GM12891 (cell line): ENCODE results near the gene PHF20.

Experiments used
- PAX5 ChIP-seq: IDR thresholded peaks from 2 replicates; pipeline ENCODE4 v1.6.1; 2011; ENCODE audit warnings: low read length, moderate library complexity, mild to moderate bottlenecking; ENCODE audit not compliant: insufficient read depth, severe bottlenecking
- POLR2A ChIP-seq: IDR thresholded peaks from 2 replicates; pipeline ENCODE4 v1.6.1; 2011; ENCODE audit warnings: low read depth, low read length, control low read depth
- POLR2AphosphoS5 ChIP-seq: IDR thresholded peaks from 2 replicates; pipeline ENCODE4 v1.6.1; 2011; ENCODE audit warnings: low read depth, low read length, control low read depth
- POU2F2 ChIP-seq: IDR thresholded peaks from 2 replicates; pipeline ENCODE4 v1.6.1; 2011; ENCODE audit warnings: low read depth, mild to moderate bottlenecking, control low read depth, low read length, moderate library complexity
- SPI1 ChIP-seq: IDR thresholded peaks from 2 replicates; pipeline ENCODE4 v1.6.1; 2011; ENCODE audit warnings: low read depth, low read length, control low read depth
- TAF1 ChIP-seq: IDR thresholded peaks from 2 replicates; pipeline ENCODE4 v1.6.1; 2011; ENCODE audit warnings: low read depth, low read length, control low read depth

DNA sequence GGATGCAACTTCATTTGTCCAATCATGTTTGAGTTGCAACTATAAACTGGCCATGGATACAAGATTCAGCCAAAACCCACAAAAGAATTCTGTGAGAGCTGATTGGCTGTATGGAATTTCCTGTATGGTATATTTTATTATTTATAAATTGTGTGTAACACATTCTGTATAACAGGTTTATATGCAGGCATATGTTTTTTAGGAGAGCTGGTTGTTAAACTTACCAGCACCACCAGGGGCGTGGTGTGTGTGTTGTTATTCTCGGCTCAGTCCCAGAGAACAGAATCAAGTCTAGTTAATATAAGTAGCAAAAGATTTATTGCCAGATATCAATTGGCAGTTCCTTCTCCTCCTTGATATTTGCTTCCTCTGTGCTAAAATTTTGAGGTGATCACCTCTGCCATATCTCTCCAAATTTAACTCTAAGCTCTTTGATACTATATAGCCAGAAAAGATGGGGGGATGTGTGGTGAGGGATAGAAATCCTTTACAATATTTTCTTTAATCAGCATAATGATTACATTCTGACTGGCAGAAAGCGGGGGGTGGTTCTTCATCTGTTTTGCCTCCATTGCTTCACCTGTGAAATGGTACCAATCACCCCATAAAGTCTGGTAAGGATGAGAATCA lies 219.4 kb downstream of the PHF20 start:
- no peak for TF ChIP-seq POLR2A
- no peak for TF ChIP-seq POLR2AphosphoS5
- TF ChIP-seq SPI1 = no peak
- TF ChIP-seq TAF1 = no peak
- no peak for TF ChIP-seq PAX5
- no peak for TF ChIP-seq POU2F2
